ENCODE data around the gene PLIN4. TPM values are rescaled to one million over a fixed set of nuclear protein-coding genes. Genes with fewer than 3 reads are reported as not detected.
A peak's percentile ranks its signal among the peaks of the same experiment; 100 is the strongest.

The PLIN4 gene, protein sequence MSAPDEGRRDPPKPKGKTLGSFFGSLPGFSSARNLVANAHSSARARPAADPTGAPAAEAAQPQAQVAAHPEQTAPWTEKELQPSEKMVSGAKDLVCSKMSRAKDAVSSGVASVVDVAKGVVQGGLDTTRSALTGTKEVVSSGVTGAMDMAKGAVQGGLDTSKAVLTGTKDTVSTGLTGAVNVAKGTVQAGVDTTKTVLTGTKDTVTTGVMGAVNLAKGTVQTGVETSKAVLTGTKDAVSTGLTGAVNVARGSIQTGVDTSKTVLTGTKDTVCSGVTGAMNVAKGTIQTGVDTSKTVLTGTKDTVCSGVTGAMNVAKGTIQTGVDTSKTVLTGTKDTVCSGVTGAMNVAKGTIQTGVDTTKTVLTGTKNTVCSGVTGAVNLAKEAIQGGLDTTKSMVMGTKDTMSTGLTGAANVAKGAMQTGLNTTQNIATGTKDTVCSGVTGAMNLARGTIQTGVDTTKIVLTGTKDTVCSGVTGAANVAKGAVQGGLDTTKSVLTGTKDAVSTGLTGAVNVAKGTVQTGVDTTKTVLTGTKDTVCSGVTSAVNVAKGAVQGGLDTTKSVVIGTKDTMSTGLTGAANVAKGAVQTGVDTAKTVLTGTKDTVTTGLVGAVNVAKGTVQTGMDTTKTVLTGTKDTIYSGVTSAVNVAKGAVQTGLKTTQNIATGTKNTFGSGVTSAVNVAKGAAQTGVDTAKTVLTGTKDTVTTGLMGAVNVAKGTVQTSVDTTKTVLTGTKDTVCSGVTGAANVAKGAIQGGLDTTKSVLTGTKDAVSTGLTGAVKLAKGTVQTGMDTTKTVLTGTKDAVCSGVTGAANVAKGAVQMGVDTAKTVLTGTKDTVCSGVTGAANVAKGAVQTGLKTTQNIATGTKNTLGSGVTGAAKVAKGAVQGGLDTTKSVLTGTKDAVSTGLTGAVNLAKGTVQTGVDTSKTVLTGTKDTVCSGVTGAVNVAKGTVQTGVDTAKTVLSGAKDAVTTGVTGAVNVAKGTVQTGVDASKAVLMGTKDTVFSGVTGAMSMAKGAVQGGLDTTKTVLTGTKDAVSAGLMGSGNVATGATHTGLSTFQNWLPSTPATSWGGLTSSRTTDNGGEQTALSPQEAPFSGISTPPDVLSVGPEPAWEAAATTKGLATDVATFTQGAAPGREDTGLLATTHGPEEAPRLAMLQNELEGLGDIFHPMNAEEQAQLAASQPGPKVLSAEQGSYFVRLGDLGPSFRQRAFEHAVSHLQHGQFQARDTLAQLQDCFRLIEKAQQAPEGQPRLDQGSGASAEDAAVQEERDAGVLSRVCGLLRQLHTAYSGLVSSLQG (N-terminal part only)
- total RNA-seq (2014; rRNA removed; shearing (Covaris generic)) (0.13 TPM in 1 of 2 replicates, not detected in the other), total RNA-seq (2022) (0.24 and 0.32 TPM in 2 replicates), Bru-seq, nascent RNA (percentile 9 among the genes with signal in this experiment), BruChase-seq, experiment 1, labeled RNA remaining after a 6-hour chase (percentile 13 among the genes with signal in this experiment), BruChase-seq, experiment 2, labeled RNA remaining after a 2-hour chase (percentile 13 among the genes with signal in this experiment)
- long read RNA-seq, partial matches to known transcripts, result 0 of 11 reads
- long read RNA-seq, other reads (novel, unspliced or antisense), result 11 of 11 reads

DNA sequence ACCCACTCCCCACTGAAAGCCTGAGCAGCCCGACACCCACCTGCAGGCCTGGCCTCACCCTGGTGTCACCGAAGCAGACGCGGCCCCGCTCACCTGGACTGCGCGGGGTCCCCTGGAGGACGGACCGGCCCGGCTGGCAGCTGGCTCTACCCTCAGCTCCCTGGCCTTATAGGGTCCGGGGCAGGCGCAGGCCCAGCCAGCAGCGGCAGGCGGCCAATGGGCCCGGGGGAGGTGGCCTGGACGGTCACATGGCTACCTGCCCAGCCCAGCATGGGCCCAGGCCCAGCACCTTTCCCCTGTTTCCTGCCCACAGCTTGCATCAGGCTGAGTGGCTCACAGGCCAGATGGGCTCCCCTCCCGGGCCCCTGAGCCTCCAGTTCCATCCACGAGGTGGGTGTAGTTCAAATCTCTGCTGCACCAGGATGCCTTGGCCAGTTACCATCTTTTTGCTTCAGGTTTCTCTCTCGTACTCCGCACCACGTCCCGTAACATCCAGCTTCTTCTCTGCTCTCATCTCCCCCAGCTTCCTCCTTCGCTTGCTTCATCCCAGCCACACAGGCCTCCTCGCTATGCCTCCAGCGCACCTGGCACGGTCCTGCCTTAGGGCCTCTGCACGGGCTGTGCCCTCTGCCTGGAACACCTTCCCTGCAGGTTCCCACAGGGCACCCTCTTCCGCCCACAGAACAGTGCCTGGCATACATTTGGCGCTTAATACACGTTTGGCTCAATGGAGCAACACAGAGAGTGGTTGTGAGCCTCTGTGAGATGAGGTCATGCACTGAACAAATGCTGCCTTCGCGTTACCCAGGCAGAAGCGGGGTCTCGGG, at the start of gene PLIN4:
Gene PLIN4 (minus strand): TSS at position 142 of the 827 bp plus-strand sequence. CDS start 214 bp downstream, outside the sequence.
- no peak within 1 kb of the TSS for H3K4me3 ChIP-seq (ENCODE audit: low read depth, low read length, poor library complexity, severe bottlenecking)
- no peak within 1 kb of the TSS for H3K4me2 ChIP-seq (ENCODE audit: low read length)
- no peaks in the 10 kb centered on the region for H3K36me3 ChIP-seq (ENCODE audit: insufficient read depth, low read length)
- intact Hi-C loops (cut with micrococcal nuclease; ENCODE audit: unreplicated experiment), result no loop called here
- DNase-seq (ENCODE audit: low spot score), result no peak
- H3K9me2 ChIP-seq (ENCODE audit: insufficient read depth, low read length), result no peaks in the 10 kb centered on the region
- H3K27ac ChIP-seq (ENCODE audit: low read depth, low read length, poor library complexity, severe bottlenecking), result no peak within 1 kb of the TSS
- CTCF ChIA-PET (ENCODE audit: unreplicated experiment), result no interaction called here
- H2AFZ ChIP-seq (ENCODE audit: low read length), result no peak within 1 kb of the TSS
- TF ChIP-seq EZH2phosphoT487 (IDR thresholded peaks at IDR 0.05; ENCODE audit: borderline replicate concordance, low read depth, low read length), result no peak
- TF ChIP-seq, protein P1, sequence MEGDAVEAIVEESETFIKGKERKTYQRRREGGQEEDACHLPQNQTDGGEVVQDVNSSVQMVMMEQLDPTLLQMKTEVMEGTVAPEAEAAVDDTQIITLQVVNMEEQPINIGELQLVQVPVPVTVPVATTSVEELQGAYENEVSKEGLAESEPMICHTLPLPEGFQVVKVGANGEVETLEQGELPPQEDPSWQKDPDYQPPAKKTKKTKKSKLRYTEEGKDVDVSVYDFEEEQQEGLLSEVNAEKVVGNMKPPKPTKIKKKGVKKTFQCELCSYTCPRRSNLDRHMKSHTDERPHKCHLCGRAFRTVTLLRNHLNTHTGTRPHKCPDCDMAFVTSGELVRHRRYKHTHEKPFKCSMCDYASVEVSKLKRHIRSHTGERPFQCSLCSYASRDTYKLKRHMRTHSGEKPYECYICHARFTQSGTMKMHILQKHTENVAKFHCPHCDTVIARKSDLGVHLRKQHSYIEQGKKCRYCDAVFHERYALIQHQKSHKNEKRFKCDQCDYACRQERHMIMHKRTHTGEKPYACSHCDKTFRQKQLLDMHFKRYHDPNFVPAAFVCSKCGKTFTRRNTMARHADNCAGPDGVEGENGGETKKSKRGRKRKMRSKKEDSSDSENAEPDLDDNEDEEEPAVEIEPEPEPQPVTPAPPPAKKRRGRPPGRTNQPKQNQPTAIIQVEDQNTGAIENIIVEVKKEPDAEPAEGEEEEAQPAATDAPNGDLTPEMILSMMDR (conservative IDR thresholded peaks at IDR 0.05; ENCODE audit: low read length), result no peak
- no peaks in the 10 kb centered on the region for H4K20me1 ChIP-seq (ENCODE audit: insufficient read depth, low read length)
- POLR2A ChIA-PET, result no interaction called here
- H3K79me2 ChIP-seq (ENCODE audit: insufficient read depth, low read depth, low read length), result no peaks in the 10 kb centered on the region
- no peaks in the 10 kb centered on the region for H3K9me3 ChIP-seq (ENCODE audit: low read length)
- H3K4me1 ChIP-seq (ENCODE audit: insufficient read depth, low read length, poor library complexity, severe bottlenecking), result no peaks in the 10 kb centered on the region
- BruUV-seq (replicated peaks), result no TSS peak

DNA sequence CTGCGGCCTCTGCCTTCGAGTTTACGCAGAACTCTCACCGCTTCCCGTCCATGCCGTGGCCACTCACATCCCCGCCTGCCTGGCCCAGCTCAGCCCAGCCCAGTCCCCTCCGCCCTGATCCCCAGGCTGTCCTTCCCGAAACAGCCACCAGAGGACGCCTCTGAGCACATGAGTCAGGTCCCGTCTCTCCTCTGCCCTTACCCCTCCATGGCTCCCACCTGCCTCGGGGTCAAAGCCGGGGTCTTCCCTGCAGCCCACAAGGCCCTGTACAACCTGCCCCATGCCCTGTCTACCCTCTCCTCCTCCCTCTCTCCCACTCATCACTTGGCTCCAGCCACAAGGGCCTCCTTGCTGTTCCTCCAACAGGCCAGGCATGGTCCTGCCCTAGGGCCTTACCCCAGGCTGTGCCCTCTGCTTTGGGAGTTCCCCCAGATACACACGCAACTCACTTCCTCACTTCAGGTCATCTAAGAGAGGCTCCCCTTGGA, 49.3 kb upstream of the PLIN4 start:
- no TSS peak for BruUV-seq (replicated peaks)
- no peaks in the 10 kb centered on the region for H3K4me1 ChIP-seq (ENCODE audit: insufficient read depth, low read length, poor library complexity, severe bottlenecking)
- ChIA-PET CTCF (ENCODE audit: unreplicated experiment) (interaction anchor here (1.0 kb wide), 1 partner anchor 69 kb away, joined by 3 read pairs; no protein-coding TSS in a partner anchor), POLR2A (no interaction called here)
- TF ChIP-seq EZH2phosphoT487 (IDR thresholded peaks at IDR 0.05; ENCODE audit: borderline replicate concordance, low read depth, low read length), result no peak
- TF ChIP-seq, protein P1 (conservative IDR thresholded peaks at IDR 0.05; ENCODE audit: low read length), result peak; percentile 80
- no peak overlapping the region for H3K4me2 ChIP-seq (ENCODE audit: low read length)
- H2AFZ ChIP-seq (ENCODE audit: low read length), result no peak overlapping the region
- peak; percentile 33 for DNase-seq (ENCODE audit: low spot score)
- no peaks in the 10 kb centered on the region for H4K20me1 ChIP-seq (ENCODE audit: insufficient read depth, low read length)
- no peaks in the 10 kb centered on the region for H3K79me2 ChIP-seq (ENCODE audit: insufficient read depth, low read depth, low read length)
- no peak overlapping the region for H3K27ac ChIP-seq (ENCODE audit: low read depth, low read length, poor library complexity, severe bottlenecking)
- H3K9me2 ChIP-seq (ENCODE audit: insufficient read depth, low read length), result no peaks in the 10 kb centered on the region
- H3K9me3 ChIP-seq (ENCODE audit: low read length), result no peaks in the 10 kb centered on the region
- H3K4me3 ChIP-seq (ENCODE audit: low read depth, low read length, poor library complexity, severe bottlenecking), result no peak overlapping the region
- intact Hi-C loops (cut with micrococcal nuclease; ENCODE audit: unreplicated experiment), result loop anchor here (2.0 kb wide), 1 partner anchor 69 kb away; no protein-coding TSS in a partner anchor
- no peaks in the 10 kb centered on the region for H3K36me3 ChIP-seq (ENCODE audit: insufficient read depth, low read length)
